A549 (cell line): ENCODE measurements around the gene FCN1. TPM values are rescaled to one million over a fixed set of nuclear protein-coding genes. Genes with fewer than 3 reads are reported as not detected.

Source experiments
- ATAC-seq, 2 experiments: fragments of 200-7000 bp in 1 of 2; fragments of >200 bp in 1 of 2; cut with Nextera tagmentation in 1 of 2; cut with Tn5 transposase in 1 of 2; 3 replicates each; pipeline versions ENCODE4 v1.8.0 to v1.9.1; 2018 to 2020; ENCODE audit warnings: mild to moderate bottlenecking in 1 of 2, moderate library complexity in 1 of 2
- CTCF ChIA-PET: fragments of 300-600 bp; sonication (Branson Sonifier 250); formaldehyde crosslinking; extraction: SDS; loops from one replicate; lab custom pipeline; 2021; ENCODE audit warnings: antibody characterized with exemption, inconsistent platforms; lab: Yijun Ruan, JAX
- POLR2A ChIA-PET: fragments of 350-600 bp; formaldehyde crosslinking; extraction: SDS; loops from one replicate; lab custom pipeline; 2021; ENCODE audit warnings: antibody characterized with exemption, inconsistent platforms; lab: Yijun Ruan, JAX
- DNase-seq, 2 experiments: peaks; one replicate each; pipeline versions ENCODE4 v3.0.0 to v3.0.0-alpha.2; 2011 to 2016; ENCODE audit warnings: low read depth in 1 of 2, low spot score in 1 of 2
- FAIRE-seq: peaks from 2 replicates; lab custom pipeline; 2011; peaks lifted over from hg19 to GRCh38; lab: Jason Lieb, UNC
- H3K27ac ChIP-seq, 2 experiments: fragments of >200 bp; sonication (Bioruptor Twin); formaldehyde crosslinking; 3 replicates each; pipeline ENCODE4 v1.5.1; 2016 to 2017
- H3K4me1 ChIP-seq: fragments of >200 bp; sonication (Bioruptor Twin); formaldehyde crosslinking; 3 replicates; pipeline ENCODE4 v1.6.1; 2016
- H3K4me2 ChIP-seq: fragments of >200 bp; sonication (Bioruptor Twin); formaldehyde crosslinking; 3 replicates; pipeline ENCODE4 v1.6.1; 2016
- H3K4me3 ChIP-seq: fragments of >200 bp; sonication (Bioruptor Twin); formaldehyde crosslinking; 3 replicates; pipeline ENCODE4 v1.5.1; 2016
- H3K9me3 ChIP-seq: fragments of >200 bp; sonication (Bioruptor Twin); formaldehyde crosslinking; 3 replicates; pipeline ENCODE4 v1.6.1; 2016
- ATOH8 ChIP-seq: fragments of 250-450 bp; sonication (Bioruptor Pico); IDR thresholded peaks from 2 replicates; pipeline ENCODE4 v1.5.0; 2020; ENCODE audit warnings: low read depth, mild to moderate bottlenecking, moderate library complexity
- BCL3 ChIP-seq: fragments of >200 bp; sonication (Bioruptor Twin); formaldehyde crosslinking; IDR thresholded peaks from 3 replicates; pipeline ENCODE4 v1.6.1; 2016
- CBX2 ChIP-seq: fragments of 200-600 bp; sonication (generic); IDR thresholded peaks from 2 replicates; pipeline ENCODE4 v1.6.1; 2016; ENCODE audit warnings: low read depth, mild to moderate bottlenecking, borderline replicate concordance
- EHF ChIP-seq: fragments of 250-450 bp; sonication (Bioruptor Pico); IDR thresholded peaks from 2 replicates; pipeline ENCODE4 v1.5.0; 2020; ENCODE audit warnings: mild to moderate bottlenecking
- EHMT2 ChIP-seq: fragments of 200-600 bp; sonication (generic); IDR thresholded peaks from 2 replicates; pipeline ENCODE4 v1.6.1; 2016; ENCODE audit warnings: antibody characterized with exemption, low read depth, mild to moderate bottlenecking, moderate library complexity
- ESRRA ChIP-seq: fragments of 150-350 bp; IDR thresholded peaks from 2 replicates; pipeline ENCODE4 v1.6.1; 2014; ENCODE audit warnings: mild to moderate bottlenecking, low read length, borderline replicate concordance
- FOSB ChIP-seq: fragments of 250-450 bp; sonication (Bioruptor Pico); IDR thresholded peaks from 2 replicates; pipeline ENCODE4 v1.5.0; 2020; ENCODE audit warnings: mild to moderate bottlenecking, moderate library complexity
- FOSL2 ChIP-seq, 2 experiments: fragments of 450-650 bp in 1 of 2; fragments of >200 bp in 1 of 2; sonication (Bioruptor Twin) in 1 of 2; formaldehyde crosslinking; IDR thresholded peaks; 2 replicates each; pipeline versions ENCODE4 v1.5.0 to v1.6.1; 2016 to 2020; ENCODE audit warnings: mild to moderate bottlenecking in 1 of 2, moderate library complexity in 1 of 2
- GATA3 ChIP-seq: IDR thresholded peaks from 2 replicates; pipeline ENCODE4 v1.6.1; 2012; ENCODE audit warnings: borderline replicate concordance
- HES2 ChIP-seq: fragments of >200 bp; sonication (Bioruptor Twin); formaldehyde crosslinking; IDR thresholded peaks from 2 replicates; pipeline ENCODE4 v1.6.1; 2016
- HEYL ChIP-seq: fragments of 250-450 bp; sonication (Bioruptor Pico); IDR thresholded peaks from 2 replicates; pipeline ENCODE4 v1.8.0; 2021; ENCODE audit warnings: mild to moderate bottlenecking, moderate library complexity
- HMGXB4 ChIP-seq: fragments of 250-450 bp; sonication (Bioruptor Pico); IDR thresholded peaks from 2 replicates; pipeline ENCODE4 v1.5.0; 2021; ENCODE audit warnings: mild to moderate bottlenecking, moderate library complexity, borderline replicate concordance
- JUN ChIP-seq, 2 experiments: fragments of >200 bp; sonication (Bioruptor Twin); formaldehyde crosslinking; IDR thresholded peaks; 2 replicates in 1 of 2; 3 replicates in 1 of 2; pipeline ENCODE4 v1.6.1; 2016 to 2017
- KDM1A ChIP-seq: fragments of 200-600 bp; sonication (generic); IDR thresholded peaks from 2 replicates; pipeline ENCODE4 v1.6.1; 2016; ENCODE audit warnings: low read depth, mild to moderate bottlenecking
- MYC ChIP-seq: IDR thresholded peaks from 2 replicates; pipeline ENCODE4 v1.6.1; 2012; ENCODE audit warnings: mild to moderate bottlenecking, inconsistent platforms, low read length, improper control_type of control experiment, borderline replicate concordance
- NFE2L2 ChIP-seq: fragments of 150-350 bp; conservative IDR thresholded peaks from 2 replicates; pipeline ENCODE4 v1.6.1; 2014; ENCODE audit warnings: low read length
- NPAS2 ChIP-seq: fragments of 250-450 bp; sonication (Bioruptor Pico); IDR thresholded peaks from 2 replicates; pipeline ENCODE4 v1.8.0; 2022; ENCODE audit warnings: mild to moderate bottlenecking, moderate library complexity, borderline replicate concordance
- POLR2AphosphoS2 ChIP-seq: conservative IDR thresholded peaks from 2 replicates; pipeline ENCODE4 v1.6.1; 2012; ENCODE audit warnings: low read length, improper control_type of control experiment, inconsistent platforms
- RAD21 ChIP-seq, 2 experiments: fragments of >200 bp in 1 of 2; sonication (Bioruptor Twin) in 1 of 2; formaldehyde crosslinking in 1 of 2; IDR thresholded peaks in 1 of 2; conservative IDR thresholded peaks in 1 of 2; 2 replicates in 1 of 2; 3 replicates in 1 of 2; pipeline ENCODE4 v1.6.1; 2012 to 2018; ENCODE audit warnings: inconsistent platforms in 1 of 2
- REST ChIP-seq: fragments of 200-600 bp; sonication (generic); IDR thresholded peaks from 2 replicates; pipeline ENCODE4 v1.6.1; 2016; ENCODE audit warnings: antibody characterized with exemption, mild to moderate bottlenecking, moderate library complexity
- SREBF2 ChIP-seq: fragments of 450-650 bp; IDR thresholded peaks from 2 replicates; pipeline ENCODE4 v1.6.1; 2014; ENCODE audit warnings: mild to moderate bottlenecking, moderate library complexity
- ZFP36 ChIP-seq: fragments of 450-650 bp; IDR thresholded peaks from 2 replicates; pipeline ENCODE4 v1.6.1; 2014; ENCODE audit warnings: borderline replicate concordance; ENCODE audit not compliant: partially characterized antibody
- ZSCAN20 ChIP-seq: fragments of 250-450 bp; sonication (Bioruptor Pico); IDR thresholded peaks from 2 replicates; pipeline ENCODE4 v1.8.0; 2022; ENCODE audit warnings: mild to moderate bottlenecking, moderate library complexity
- WGBS: methylation state at CpG from one replicate; pipeline ENCODE4 v1.1.6; 2017; ENCODE audit errors: missing lambda C conversion rate; 5-methylcytosine and 5-hydroxymethylcytosine counted together
- polyA plus RNA-seq, 4 experiments: library from polyadenylated mRNA; depleted of rRNA in 3 of 4; stranded (reverse); fragments of >200 nt; fragmentation: RNase III in 1 of 4; extraction: RNeasy Plus Mini Kit Qiagen cat#74134 plus additional on column Dnase treatment in 1 of 4; gene quantifications; 2 replicates in 3 of 4; 3 replicates in 1 of 4; pipeline ENCODE4 v1.2.3, GENCODE V29; 2011 to 2017
- TF ChIP-seq, protein P1 (sequence below): fragments of 450-650 bp; IDR thresholded peaks from 2 replicates; pipeline ENCODE4 v1.6.1; 2014; ENCODE audit warnings: antibody characterized with exemption

The FCN1 gene
- polyA plus RNA-seq, 2 of the 4 experiments (the other 2 are of a cell fraction) = not detected

- Histone ChIP-seq H3K4me2 (no peak overlapping the region), H3K4me1 (no peaks in the 10 kb centered on the region), H3K27ac (no peak overlapping the region), H3K9me3 (no peaks in the 10 kb centered on the region), H3K4me3 (no peak overlapping the region)
- no peak for FAIRE-seq
- TF ChIP-seq JUN (IDR thresholded peaks at IDR 0.05) (no peak), ATOH8 (CRISPR knock-in tag) (no peak), FOSL2 (IDR thresholded peaks at IDR 0.05) (no peak), FOSL2 (CRISPR knock-in tag; IDR thresholded peaks at IDR 0.05) (no peak), GATA3 (no peak), NPAS2 (CRISPR knock-in tag) (no peak), HES2 (no peak), NFE2L2 (no peak), ZFP36 (no peak), BCL3 (no peak)
- TF ChIP-seq, protein P1, sequence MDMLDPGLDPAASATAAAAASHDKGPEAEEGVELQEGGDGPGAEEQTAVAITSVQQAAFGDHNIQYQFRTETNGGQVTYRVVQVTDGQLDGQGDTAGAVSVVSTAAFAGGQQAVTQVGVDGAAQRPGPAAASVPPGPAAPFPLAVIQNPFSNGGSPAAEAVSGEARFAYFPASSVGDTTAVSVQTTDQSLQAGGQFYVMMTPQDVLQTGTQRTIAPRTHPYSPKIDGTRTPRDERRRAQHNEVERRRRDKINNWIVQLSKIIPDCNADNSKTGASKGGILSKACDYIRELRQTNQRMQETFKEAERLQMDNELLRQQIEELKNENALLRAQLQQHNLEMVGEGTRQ = no peak
- no peak for DNase-seq
- 43% methylated on average over 14 of the region's 14 CpGs for WGBS
- no peak for ATAC-seq
- ChIA-PET CTCF (interaction anchor here (0.6 to 0.8 kb wide), 2 partner anchors 9 to 1244 kb away, joined by 3 read pairs; no protein-coding TSS in a partner anchor), POLR2A (no interaction called here)
These were observed 26.7 kb upstream of the FCN1 start for GRCh38 chr9:134944351-134944802.

DNA sequence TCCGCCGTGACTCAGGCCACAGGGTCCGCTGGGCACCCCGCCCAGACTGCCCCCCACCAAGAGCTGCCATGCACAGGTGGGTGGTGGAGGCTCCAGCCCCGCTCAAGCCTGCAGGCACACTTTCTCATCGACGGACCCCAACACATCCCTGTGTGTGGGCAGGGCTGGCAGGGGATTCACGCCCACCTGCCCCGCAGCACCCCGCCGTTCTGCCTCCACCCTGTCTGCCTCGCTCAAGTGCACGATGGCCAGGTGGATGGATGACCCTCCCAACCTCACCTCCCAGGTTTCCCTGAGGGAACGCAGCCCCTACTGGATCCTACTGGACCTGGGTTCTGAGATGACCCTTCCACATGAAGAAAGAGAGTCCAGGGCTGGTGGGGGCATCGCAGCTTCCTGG lies 26.1 kb upstream of the FCN1 start:
- H3K9me3 ChIP-seq = no peaks in the 10 kb centered on the region
- no peak overlapping the region for H3K4me2 ChIP-seq
- no peak for DNase-seq
- no peak for TF ChIP-seq EHMT2
- no peak for TF ChIP-seq NPAS2 (CRISPR knock-in tag)
- TF ChIP-seq EHF (CRISPR knock-in tag) = no peak
- no peak for TF ChIP-seq RAD21 (conservative IDR thresholded peaks at IDR 0.05 in 1 of 2, IDR thresholded peaks at IDR 0.05 in 1 of 2)
- WGBS = 10% methylated on average over 10 of the region's 15 CpGs
- H3K27ac ChIP-seq = no peak overlapping the region
- ATAC-seq = no peak
- H3K4me1 ChIP-seq = no peaks in the 10 kb centered on the region
- no peak for FAIRE-seq
- no peak overlapping the region for H3K4me3 ChIP-seq
- ChIA-PET POLR2A (no interaction called here), CTCF (interaction anchor here (0.6 to 0.8 kb wide), 2 partner anchors 8 to 1243 kb away, joined by 3 read pairs; no protein-coding TSS in a partner anchor)

GRCh38 chr9:134943411-134943810 lies 25.7 kb upstream of the FCN1 start:
- DNase-seq = no peak
- H3K4me2 ChIP-seq = no peak overlapping the region
- CTCF ChIA-PET = no interaction called here
- WGBS = 50% methylated on average over 13 of the region's 13 CpGs
- H3K27ac ChIP-seq = no peak overlapping the region
- no peak overlapping the region for H3K4me3 ChIP-seq
- no peaks in the 10 kb centered on the region for H3K4me1 ChIP-seq
- POLR2A ChIA-PET = no interaction called here
- no peaks in the 10 kb centered on the region for H3K9me3 ChIP-seq
- FAIRE-seq = no peak
- ATAC-seq = no peak
- TF ChIP-seq, protein P1 = no peak
- TF ChIP-seq SREBF2 (no peak), HMGXB4 (CRISPR knock-in tag) (no peak), FOSB (CRISPR knock-in tag) (no peak), HEYL (CRISPR knock-in tag) (no peak), REST (no peak), CBX2 (no peak), POLR2AphosphoS2 (no peak), KDM1A (no peak), MYC (no peak), ESRRA (no peak), ZSCAN20 (no peak)
